CD8-positive, alpha-beta memory T cell (primary cell): ENCODE results near the gene GTF2IRD2. TPM values are rescaled to one million over a fixed set of nuclear protein-coding genes. Genes with fewer than 3 reads are reported as not detected.
"Not testable (repeated sequence)": the region's sequence is repeated elsewhere in the genome, so short reads cannot be mapped to it uniquely, and the experiment has no call there.

Experiments
- CTCF ChIA-PET: fragments of 350-600 bp; sonication (Branson Sonifier 250); formaldehyde crosslinking; loops from one replicate; lab custom pipeline; 2021; ENCODE audit warnings: antibody characterized with exemption; lab: Charles Lee
- POLR2A ChIA-PET: fragments of 350-600 bp; sonication (Branson Sonifier 250); formaldehyde crosslinking; loops from one replicate; lab custom pipeline; 2021; ENCODE audit warnings: antibody characterized with exemption; lab: Charles Lee
- DNase-seq, 5 donors: peaks; one replicate each; pipeline versions ENCODE4 v3.0.0 to v3.0.0-alpha.2; 2020 to 2022; ENCODE audit warnings: mixed read lengths in 1 of 5
- H3K27ac ChIP-seq: one replicate; pipeline ENCODE4 v1.7.0; 2013; ENCODE audit warnings: low read depth, mild to moderate bottlenecking, low read length, moderate library complexity
- H3K27me3 ChIP-seq: 2 replicates; pipeline ENCODE4 v1.7.0; 2013; ENCODE audit warnings: low read length, mild to moderate bottlenecking; ENCODE audit not compliant: insufficient read depth, poor library complexity, severe bottlenecking
- H3K36me3 ChIP-seq: 2 replicates; pipeline ENCODE4 v1.7.0; 2013; ENCODE audit warnings: mild to moderate bottlenecking, low read length, moderate library complexity; ENCODE audit not compliant: insufficient read depth
- H3K4me1 ChIP-seq: 2 replicates; pipeline ENCODE4 v1.7.0; 2013; ENCODE audit warnings: mild to moderate bottlenecking, low read length, moderate library complexity; ENCODE audit not compliant: insufficient read depth
- H3K4me3 ChIP-seq: 2 replicates; pipeline ENCODE4 v1.7.0; 2013; ENCODE audit warnings: mild to moderate bottlenecking, low read length
- H3K9me3 ChIP-seq: 2 replicates; pipeline ENCODE4 v1.7.0; 2013; ENCODE audit warnings: mild to moderate bottlenecking, low read length
- H3K27ac Mint-ChIP-seq, 8 donors: one replicate each; pipeline ENCODE4 v1.8.0; 2020 to 2021; ENCODE audit warnings: mixed read lengths in 8 of 8, mild to moderate bottlenecking in 6 of 8, inconsistent platforms in 3 of 8, moderate library complexity in 3 of 8
- H3K27me3 Mint-ChIP-seq, 2 donors: one replicate each; pipeline ENCODE4 v1.8.0; 2020 to 2021; ENCODE audit warnings: mixed read lengths in 2 of 2, mild to moderate bottlenecking in 1 of 2, moderate library complexity in 1 of 2
- H3K36me3 Mint-ChIP-seq, 3 donors: one replicate each; pipeline ENCODE4 v1.8.0; 2020 to 2021; ENCODE audit warnings: mixed read lengths in 3 of 3, inconsistent platforms in 1 of 3, mild to moderate bottlenecking in 1 of 3
- H3K4me1 Mint-ChIP-seq, 3 donors: one replicate each; pipeline ENCODE4 v1.8.0; 2020 to 2021; ENCODE audit warnings: mixed read lengths in 3 of 3, inconsistent platforms in 1 of 3, mild to moderate bottlenecking in 1 of 3
- H3K4me3 Mint-ChIP-seq, 7 donors: one replicate each; pipeline ENCODE4 v1.8.0; 2020 to 2021; ENCODE audit warnings: mixed read lengths in 7 of 7, mild to moderate bottlenecking in 6 of 7, moderate library complexity in 4 of 7, inconsistent platforms in 2 of 7
- H3K9me3 Mint-ChIP-seq, 5 donors: one replicate each; pipeline ENCODE4 v1.8.0; 2020 to 2022; ENCODE audit warnings: mixed read lengths in 5 of 5, mild to moderate bottlenecking in 3 of 5, moderate library complexity in 2 of 5, inconsistent platforms in 1 of 5
- polyA plus RNA-seq: library from polyadenylated mRNA; unstranded; fragments of 300-500 nt; fragmentation: Illumina TruSeq; gene quantifications from one replicate; pipeline ENCODE4 v1.2.3, GENCODE V29; 2021
- total RNA-seq, 2 experiments: library from RNA; stranded (reverse); gene quantifications; one replicate each; pipeline ENCODE4 v1.2.3, GENCODE V29; 2021

GTF2IRD2 gene
- total and polyA plus RNA-seq, 3 experiments from 2014 or later = 6.1 to 16.5 (median 8.0) TPM

DNA sequence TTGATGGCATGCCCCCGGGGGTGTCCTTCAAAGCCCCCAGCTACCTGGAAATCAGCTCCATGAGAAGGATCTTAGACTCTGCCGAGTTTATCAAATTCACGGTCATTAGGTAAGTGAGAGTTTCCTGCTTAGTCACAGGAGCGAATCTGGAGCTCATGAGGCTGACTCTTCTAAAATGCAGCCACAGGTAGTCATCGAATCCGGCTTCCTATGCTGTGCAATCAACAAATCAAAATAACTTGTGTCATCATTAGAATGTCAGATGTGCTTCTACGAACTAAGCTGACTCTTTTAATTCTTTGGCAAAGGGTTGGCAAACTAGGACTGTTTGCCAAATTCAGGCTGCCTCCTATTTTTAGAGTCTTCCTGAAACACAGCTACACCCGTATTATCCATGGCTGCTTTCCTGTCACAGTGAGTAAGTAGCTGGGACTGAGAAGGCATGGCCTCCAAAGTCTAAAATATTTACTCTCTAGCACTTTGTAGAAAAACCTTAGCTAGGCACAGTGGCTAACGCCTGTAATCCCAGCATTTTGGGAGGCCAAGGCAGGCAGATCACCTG lies 97.4 kb downstream of the GTF2IRD2 start:
- H3K4me3 ChIP-seq, H3K27ac Mint-ChIP-seq, DNase-seq, H3K27me3 Mint-ChIP-seq, H3K36me3 Mint-ChIP-seq, H3K27me3 ChIP-seq, H3K9me3 ChIP-seq, H3K27ac ChIP-seq, H3K9me3 Mint-ChIP-seq, POLR2A ChIA-PET, H3K4me1 Mint-ChIP-seq, H3K4me3 Mint-ChIP-seq, H3K4me1 ChIP-seq, H3K36me3 ChIP-seq, CTCF ChIA-PET: not testable (repeated sequence)

Other genes with a start within 250 kb of the GTF2IRD2 start
- gene GTF2I, start 193.9 kb downstream of the GTF2IRD2 start, total RNA-seq = 100 to 1,000 TPM; 176 TPM
- gene GTF2I, start 193.9 kb downstream of the GTF2IRD2 start, polyA plus RNA-seq = 71.3 TPM
- under 1 TPM; 0.27 to 0.92 TPM for gene NCF1, start 77.6 kb downstream of the GTF2IRD2 start, total RNA-seq
- gene NCF1, start 77.6 kb downstream of the GTF2IRD2 start, polyA plus RNA-seq = 7.7 TPM
- 1 to 10 TPM; 6.3 to 6.8 TPM for gene CASTOR2, start 113.1 kb upstream of the GTF2IRD2 start, total RNA-seq
- gene CASTOR2, start 113.1 kb upstream of the GTF2IRD2 start, polyA plus RNA-seq = 0.69 TPM
- 10 to 100 TPM; 80.1 to 80.2 TPM for gene RCC1L, start 222.2 kb upstream of the GTF2IRD2 start, total RNA-seq
- 37.2 TPM for gene RCC1L, start 222.2 kb upstream of the GTF2IRD2 start, polyA plus RNA-seq
- 10 to 100 TPM; 18.0 to 18.7 TPM for gene GTF2IRD2B, start 241.0 kb upstream of the GTF2IRD2 start, total RNA-seq
- 42.6 TPM for gene GTF2IRD2B, start 241.0 kb upstream of the GTF2IRD2 start, polyA plus RNA-seq